Measurements from ENCODE around the gene HSD17B11.
"Not testable (repeated sequence)": the region's sequence is repeated elsewhere in the genome, so short reads cannot be mapped to it uniquely, and the experiment has no call there.

Gene HSD17B11

DNA sequence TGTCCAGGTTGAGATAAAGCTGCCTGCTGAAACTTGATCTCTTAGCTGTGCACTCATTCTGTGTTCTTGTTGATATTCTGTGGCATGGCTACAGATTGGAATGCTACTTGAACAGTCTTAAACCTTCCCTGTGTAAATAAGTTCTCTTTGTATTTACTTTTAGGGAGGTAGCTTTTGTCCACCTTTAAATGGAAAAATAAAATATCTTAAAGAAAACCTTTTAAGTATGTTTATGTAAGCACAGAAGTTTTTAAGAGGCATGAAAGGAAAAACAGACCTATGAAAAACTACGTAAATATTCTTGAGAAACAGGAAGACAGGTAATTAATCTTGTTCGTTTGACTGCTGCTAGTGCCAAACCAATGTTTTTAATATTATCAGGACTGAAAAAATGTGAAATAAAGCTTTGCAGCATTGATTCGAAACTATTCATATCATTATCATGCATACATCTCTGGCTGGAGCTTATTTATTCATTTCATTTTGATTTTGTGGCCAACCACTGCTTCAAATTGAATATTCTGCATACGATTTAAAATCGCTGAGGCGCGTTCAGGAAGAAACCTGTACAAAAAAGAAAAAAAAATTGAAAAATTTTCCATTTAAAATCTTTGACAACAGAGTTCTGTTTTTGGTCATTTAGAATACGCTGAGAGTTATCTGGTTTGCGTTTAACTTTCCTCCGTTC is 86.1 kb downstream of the HSD17B11 start:
- peak in 2 of 3 experiments; percentile 9 to 12 for DNase-seq

- DNase-seq: no peak
Observed at GRCh38 chr4:87299898-87300297, 91.1 kb downstream of the HSD17B11 start.

DNA sequence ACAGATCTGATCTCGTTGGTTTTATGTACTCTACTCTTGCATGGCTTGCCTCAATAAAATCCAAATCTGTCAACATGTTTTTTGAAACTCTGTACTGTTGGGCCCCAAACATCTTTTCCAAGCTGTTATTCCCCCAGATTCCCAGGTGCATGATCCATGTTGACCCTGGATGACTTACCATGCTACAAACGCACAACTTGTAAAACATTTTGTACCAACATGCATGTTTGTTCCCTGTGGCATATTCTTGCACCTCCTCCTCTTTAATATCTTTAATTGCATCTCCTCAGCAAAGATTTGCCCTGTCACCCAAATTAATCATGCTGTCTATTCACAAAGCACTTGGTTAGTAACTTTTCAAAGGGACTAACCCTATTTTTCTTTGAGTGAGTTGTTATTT is 92.6 kb downstream of the HSD17B11 start:
- no peak for DNase-seq

- DNase-seq: not testable (repeated sequence)
Observed at GRCh38 chr4:87294911-87295310, 96.1 kb downstream of the HSD17B11 start.

GRCh38 chr4:87293889-87294288 is 97.1 kb downstream of the HSD17B11 start:
- not testable (repeated sequence) for DNase-seq

GRCh38 chr4:87286970-87287369 is 104.0 kb downstream of the HSD17B11 start:
- no peak for DNase-seq
